Transverse colon (tissue), 4 donors: ENCODE data around the gene CYP4F2. TPM values are rescaled to one million over a fixed set of nuclear protein-coding genes. Genes with fewer than 3 reads are reported as not detected.

Source experiments
- DNase-seq: peaks from one replicate; pipeline ENCODE4 v3.0.0-alpha.2; 2019
- H3K27ac ChIP-seq, 4 donors: fragments of 200-600 bp; sonication (generic); 2 replicates each; pipeline ENCODE4 v1.5.1; 2016 to 2018; ENCODE audit warnings: inconsistent platforms in 4 of 4
- H3K27me3 ChIP-seq: fragments of 200-600 bp; sonication (generic); 2 replicates; pipeline ENCODE4 v1.5.1; 2017; ENCODE audit warnings: inconsistent platforms
- H3K36me3 ChIP-seq, 4 donors: fragments of 200-600 bp; sonication (generic); 2 replicates each; pipeline ENCODE4 v1.5.1; 2017 to 2019; ENCODE audit warnings: inconsistent platforms in 4 of 4
- H3K4me1 ChIP-seq, 4 donors: fragments of 200-600 bp; sonication (generic); 2 replicates each; pipeline ENCODE4 v1.5.1; 2017 to 2020; ENCODE audit warnings: inconsistent platforms in 4 of 4
- H3K4me3 ChIP-seq, 4 donors: fragments of 200-600 bp; sonication (generic); 1 replicate in 1 of 4; 2 replicates in 3 of 4; pipeline versions ENCODE4 v1.5.1 to v1.6.1; 2017 to 2019; ENCODE audit warnings: inconsistent platforms in 4 of 4
- H3K9me3 ChIP-seq, 2 donors: fragments of 200-600 bp; sonication (generic); 2 replicates each; pipeline ENCODE4 v1.5.1; 2017 to 2019; ENCODE audit warnings: inconsistent platforms in 2 of 2
- EP300 ChIP-seq: sonication (generic); formaldehyde crosslinking; IDR thresholded peaks from one replicate; pipeline ENCODE4 v1.6.1; 2017; ENCODE audit warnings: antibody characterized with exemption, low read depth
- POLR2A ChIP-seq: fragments of 450-650 bp; IDR thresholded peaks from one replicate; pipeline ENCODE4 v1.6.1; 2016; ENCODE audit warnings: antibody characterized with exemption, mild to moderate bottlenecking, moderate library complexity
- POLR2AphosphoS5 ChIP-seq, 3 donors: sonication (generic); formaldehyde crosslinking; IDR thresholded peaks; one replicate each; pipeline ENCODE4 v1.6.1; 2016; ENCODE audit warnings: antibody characterized with exemption in 3 of 3
- WGBS, 2 donors: methylation state at CpG; one replicate each; pipeline ENCODE4 v1.1.5; 2018; ENCODE audit warnings: low coverage in 1 of 2; 5-methylcytosine and 5-hydroxymethylcytosine counted together
- in situ Hi-C, 4 donors: fragments of 200-750 bp; cut with MboI; loops; one replicate each; pipeline versions ENCODE4 v1.15.0 to v1.15.1; 2017; ENCODE audit warnings: low sequenced_read_pairs in 3 of 4, low pct_ligation_motif_present in 1 of 4, low pct_unique_long_range_greater_than_20kb in 1 of 4
- intact Hi-C: fragments of 100-400 bp; cut with DNase I; formaldehyde crosslinking; loops from one replicate; pipeline ENCODE4 v1.15.1; 2023; ENCODE audit warnings: low total_unique reads
- total RNA-seq, 4 donors: library from RNA; depleted of rRNA; stranded (reverse); fragments of >200 nt; gene quantifications; one replicate each; pipeline ENCODE4 v1.1.0, GENCODE V29; 2016
- TF ChIP-seq, protein P1 (sequence below), 5 experiments: fragments of 200-600 bp in 3 of 5; fragments of 450-650 bp in 2 of 5; sonication (generic) in 3 of 5; IDR thresholded peaks; 1 replicate in 2 of 5; 2 replicates in 3 of 5; pipeline ENCODE4 v1.5.1; 2016 to 2017; ENCODE audit warnings: antibody characterized with exemption in 5 of 5, inconsistent platforms in 3 of 5, mild to moderate bottlenecking in 2 of 5, moderate library complexity in 1 of 5

CYP4F2 gene, protein sequence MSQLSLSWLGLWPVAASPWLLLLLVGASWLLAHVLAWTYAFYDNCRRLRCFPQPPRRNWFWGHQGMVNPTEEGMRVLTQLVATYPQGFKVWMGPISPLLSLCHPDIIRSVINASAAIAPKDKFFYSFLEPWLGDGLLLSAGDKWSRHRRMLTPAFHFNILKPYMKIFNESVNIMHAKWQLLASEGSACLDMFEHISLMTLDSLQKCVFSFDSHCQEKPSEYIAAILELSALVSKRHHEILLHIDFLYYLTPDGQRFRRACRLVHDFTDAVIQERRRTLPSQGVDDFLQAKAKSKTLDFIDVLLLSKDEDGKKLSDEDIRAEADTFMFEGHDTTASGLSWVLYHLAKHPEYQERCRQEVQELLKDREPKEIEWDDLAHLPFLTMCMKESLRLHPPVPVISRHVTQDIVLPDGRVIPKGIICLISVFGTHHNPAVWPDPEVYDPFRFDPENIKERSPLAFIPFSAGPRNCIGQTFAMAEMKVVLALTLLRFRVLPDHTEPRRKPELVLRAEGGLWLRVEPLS
- total RNA-seq = 100 to 1,000 TPM in 1 of 4 donors, 10 to 100 TPM in 3; 24.2 to 166 (median 32.7) TPM

DNA sequence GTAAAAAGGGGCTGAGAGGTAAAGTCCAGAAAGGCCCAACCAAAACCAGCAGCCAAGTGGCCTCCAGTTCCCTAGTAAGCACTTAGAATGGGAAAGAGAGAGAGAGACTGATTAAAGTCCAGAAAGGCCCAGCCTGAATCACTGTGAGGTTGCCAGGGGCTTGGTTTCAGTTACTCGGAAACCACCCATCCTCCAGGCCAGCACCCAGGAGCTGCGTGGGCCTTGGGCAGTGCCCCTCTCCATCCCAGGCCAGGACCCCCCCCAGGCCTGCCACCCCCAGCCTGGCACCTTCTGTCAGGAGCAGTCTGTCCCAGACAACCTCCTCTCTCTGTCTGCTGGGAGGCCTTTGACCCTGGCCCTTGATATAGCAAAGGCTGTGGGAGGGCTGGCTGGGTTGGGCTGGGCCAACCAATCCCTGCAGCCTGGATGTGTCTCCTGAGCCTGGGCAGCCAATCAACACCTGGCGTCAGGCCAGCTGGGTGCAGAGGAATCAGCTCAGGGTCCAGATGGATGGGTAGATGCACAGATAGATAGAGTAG, at the start of gene CYP4F2:
Gene CYP4F2 (minus strand): TSS at position 337 of the 539 bp plus-strand sequence. CDS start 463 bp downstream, outside the sequence.
- Histone ChIP-seq H3K4me1 (peaks cover 0 to 7% (median 3%) of the 10 kb centered on the region in 4 donors), H3K27me3 (peaks cover 13% of the 10 kb centered on the region), H3K4me3 (no peak within 1 kb of the TSS), H3K9me3 (no peaks in the 10 kb centered on the region), H3K36me3 (no peaks in the 10 kb centered on the region), H3K27ac (no peak within 1 kb of the TSS)
- intact Hi-C loops = no loop called here
- DNase-seq = peak; percentile 50
- WGBS, 2 donors = 74 to 80% methylated on average over 1 to 3 of the region's 3 CpGs
- in situ Hi-C loops = no loop called here
- TF ChIP-seq, protein P1, sequence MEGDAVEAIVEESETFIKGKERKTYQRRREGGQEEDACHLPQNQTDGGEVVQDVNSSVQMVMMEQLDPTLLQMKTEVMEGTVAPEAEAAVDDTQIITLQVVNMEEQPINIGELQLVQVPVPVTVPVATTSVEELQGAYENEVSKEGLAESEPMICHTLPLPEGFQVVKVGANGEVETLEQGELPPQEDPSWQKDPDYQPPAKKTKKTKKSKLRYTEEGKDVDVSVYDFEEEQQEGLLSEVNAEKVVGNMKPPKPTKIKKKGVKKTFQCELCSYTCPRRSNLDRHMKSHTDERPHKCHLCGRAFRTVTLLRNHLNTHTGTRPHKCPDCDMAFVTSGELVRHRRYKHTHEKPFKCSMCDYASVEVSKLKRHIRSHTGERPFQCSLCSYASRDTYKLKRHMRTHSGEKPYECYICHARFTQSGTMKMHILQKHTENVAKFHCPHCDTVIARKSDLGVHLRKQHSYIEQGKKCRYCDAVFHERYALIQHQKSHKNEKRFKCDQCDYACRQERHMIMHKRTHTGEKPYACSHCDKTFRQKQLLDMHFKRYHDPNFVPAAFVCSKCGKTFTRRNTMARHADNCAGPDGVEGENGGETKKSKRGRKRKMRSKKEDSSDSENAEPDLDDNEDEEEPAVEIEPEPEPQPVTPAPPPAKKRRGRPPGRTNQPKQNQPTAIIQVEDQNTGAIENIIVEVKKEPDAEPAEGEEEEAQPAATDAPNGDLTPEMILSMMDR (IDR thresholded peaks at IDR 0.05) = no peak
- no peak for TF ChIP-seq EP300
- TF ChIP-seq POLR2AphosphoS5 (IDR thresholded peaks at IDR 0.05) = peak in 1 of 3 donors; percentile 11

DNA sequence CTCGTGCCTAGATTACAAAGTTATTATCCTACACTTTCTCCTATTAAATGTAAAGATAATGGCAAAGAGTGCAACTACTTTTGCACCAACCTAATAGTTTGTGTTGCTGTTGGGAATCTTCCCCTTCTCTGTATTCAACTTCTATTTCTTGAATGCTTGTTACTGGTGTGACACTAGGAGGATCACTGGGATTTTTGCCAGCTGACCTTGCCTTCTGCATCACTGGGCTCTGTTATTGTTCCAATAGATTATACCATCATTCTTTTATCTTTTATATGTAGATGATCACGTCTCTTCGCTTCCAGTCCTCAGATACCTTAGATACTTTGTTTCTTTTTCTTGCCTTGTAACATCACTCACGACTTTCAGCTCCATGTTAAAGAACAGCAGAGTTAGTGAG, 47.4 kb upstream of the CYP4F2 start:
- in situ Hi-C loops = no loop called here
- Histone ChIP-seq H3K27me3 (peaks cover 30% of the 10 kb centered on the region), H3K9me3 (peaks cover 13 to 18% of the 10 kb centered on the region in 2 donors), H3K27ac (no peak overlapping the region), H3K4me1 (no peaks in the 10 kb centered on the region), H3K4me3 (no peak overlapping the region), H3K36me3 (no peaks in the 10 kb centered on the region)
- DNase-seq = no peak
- TF ChIP-seq EP300 (no peak), POLR2AphosphoS5 (IDR thresholded peaks at IDR 0.05) (no peak), POLR2A (no peak)
- TF ChIP-seq, protein P1 (IDR thresholded peaks at IDR 0.05) = no peak
- intact Hi-C loops = no loop called here
- 46 to 48% methylated on average over 4 of the region's 4 CpGs for WGBS, 2 donors

DNA sequence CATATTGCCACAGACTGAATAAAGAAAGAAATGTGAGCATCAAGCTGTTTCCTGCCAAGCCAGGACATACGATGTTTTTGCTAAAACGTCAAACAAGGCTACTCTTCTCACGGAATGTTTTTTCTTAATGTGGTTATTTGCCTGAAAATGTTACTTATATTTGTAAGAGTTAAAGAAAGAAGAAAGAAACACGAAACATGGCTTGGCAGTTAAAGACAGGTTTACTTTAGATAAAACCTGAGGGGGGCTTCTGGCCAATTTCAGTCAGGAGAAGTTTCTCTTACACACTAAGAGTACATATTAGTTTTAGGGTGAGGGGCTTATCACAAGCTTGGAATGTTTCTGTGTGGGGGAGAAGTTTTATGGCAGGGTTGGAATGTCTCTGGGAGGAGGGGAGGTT, 46.5 kb upstream of the CYP4F2 start:
- Histone ChIP-seq H3K27me3 (peaks cover 30% of the 10 kb centered on the region), H3K4me1 (no peaks in the 10 kb centered on the region), H3K27ac (no peak overlapping the region), H3K9me3 (peaks cover 13 to 18% of the 10 kb centered on the region in 2 donors), H3K36me3 (no peaks in the 10 kb centered on the region), H3K4me3 (no peak overlapping the region)
- DNase-seq = no peak
- in situ Hi-C loops (no loop called here), intact Hi-C loops (no loop called here)
- WGBS, 2 donors = 64 to 73% methylated on average over 4 of the region's 4 CpGs
- TF ChIP-seq POLR2AphosphoS5 (IDR thresholded peaks at IDR 0.05) (no peak), EP300 (no peak), POLR2A (no peak)
- TF ChIP-seq, protein P1 (IDR thresholded peaks at IDR 0.05) = no peak

DNA sequence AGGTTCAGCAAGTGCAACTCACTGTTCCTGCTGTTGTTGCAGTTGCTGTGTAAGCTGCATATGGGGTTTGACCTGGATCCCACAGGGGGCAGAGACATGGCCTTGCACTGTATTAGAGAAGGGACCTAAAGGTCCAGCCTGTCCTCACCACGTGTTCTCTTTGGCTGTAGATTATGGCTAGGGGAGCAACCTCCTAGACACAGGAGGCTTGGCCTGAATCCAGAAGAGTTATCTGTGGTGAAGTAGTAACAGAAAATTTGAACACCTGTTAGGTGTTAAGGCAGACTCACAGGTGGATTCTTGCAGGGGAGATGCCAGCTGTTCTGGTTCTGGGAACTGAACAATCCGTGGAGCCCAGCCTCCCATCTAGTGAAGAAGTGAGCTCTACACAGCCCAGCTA, 39.9 kb upstream of the CYP4F2 start:
- TF ChIP-seq, protein P1 (IDR thresholded peaks at IDR 0.05) = no peak
- TF ChIP-seq POLR2A (no peak), POLR2AphosphoS5 (IDR thresholded peaks at IDR 0.05) (no peak), EP300 (no peak)
- Histone ChIP-seq H3K4me3 (no peak overlapping the region), H3K9me3 (no peaks in the 10 kb centered on the region), H3K27ac (no peak overlapping the region), H3K36me3 (no peaks in the 10 kb centered on the region), H3K4me1 (peaks cover 0 to 16% (median 2%) of the 10 kb centered on the region in 4 donors), H3K27me3 (peaks cover 4% of the 10 kb centered on the region)
- 48% methylated on average over 2 of the region's 2 CpGs; no CpG with 5 or more reads in 1 of the 2 donors for WGBS, 2 donors
- in situ Hi-C loops = no loop called here
- no peak for DNase-seq
- intact Hi-C loops = no loop called here
